WERI-Rb-1 (cell line): Measurements from ENCODE around the gene INKA2.

ENCODE experiments used
- DNase-seq: peaks from one replicate; pipeline ENCODE4 v3.0.0-alpha.2; 2020
- H3K27ac ChIP-seq: fragments of 250-450 bp; sonication (Bioruptor Pico); 2 replicates; pipeline ENCODE4 v1.5.1; 2020; ENCODE audit warnings: mild to moderate bottlenecking, moderate library complexity
- H3K27me3 ChIP-seq: fragments of 250-450 bp; sonication (Bioruptor Pico); 2 replicates; pipeline ENCODE4 v1.5.1; 2021; ENCODE audit warnings: mild to moderate bottlenecking, low read depth, moderate library complexity; ENCODE audit not compliant: insufficient read depth, severe bottlenecking
- H3K36me3 ChIP-seq: fragments of 250-450 bp; sonication (Bioruptor Pico); 2 replicates; pipeline ENCODE4 v1.5.1; 2020; ENCODE audit warnings: mild to moderate bottlenecking, moderate library complexity
- H3K4me3 ChIP-seq: 2 replicates; pipeline ENCODE4 v1.5.1; 2011; ENCODE audit warnings: low read depth, mild to moderate bottlenecking, control low read depth, low read length
- H3K9me3 ChIP-seq: fragments of 250-450 bp; sonication (Bioruptor Pico); 2 replicates; pipeline ENCODE4 v1.5.1; 2021; ENCODE audit warnings: mild to moderate bottlenecking, moderate library complexity; ENCODE audit not compliant: severe bottlenecking
- TF ChIP-seq, protein P1 (sequence below): IDR thresholded peaks from 2 replicates; pipeline ENCODE4 v1.5.1; 2011; ENCODE audit warnings: low read depth, mild to moderate bottlenecking, control low read depth, inconsistent platforms, low read length

The INKA2 gene

DNA sequence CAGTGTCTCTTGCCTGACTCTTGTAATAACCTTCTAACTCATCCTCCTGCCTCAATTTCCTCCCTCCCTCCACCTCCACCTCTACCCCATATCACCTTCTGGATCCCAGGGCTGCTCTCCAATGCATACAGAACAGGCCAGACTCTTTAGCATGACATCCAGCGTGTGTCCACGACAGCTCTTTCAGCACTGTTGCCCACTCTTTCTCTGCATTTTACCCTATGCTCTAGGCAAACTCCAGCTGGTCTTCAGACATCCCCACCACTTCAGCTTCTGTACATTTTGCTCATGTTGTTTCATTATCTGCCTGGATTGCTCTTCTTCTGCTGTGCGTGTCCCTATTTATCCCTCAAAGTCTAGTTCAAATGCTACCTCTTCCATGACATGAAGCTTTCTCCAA, 4.8 kb downstream of the INKA2 start:
- TF ChIP-seq, protein P1, sequence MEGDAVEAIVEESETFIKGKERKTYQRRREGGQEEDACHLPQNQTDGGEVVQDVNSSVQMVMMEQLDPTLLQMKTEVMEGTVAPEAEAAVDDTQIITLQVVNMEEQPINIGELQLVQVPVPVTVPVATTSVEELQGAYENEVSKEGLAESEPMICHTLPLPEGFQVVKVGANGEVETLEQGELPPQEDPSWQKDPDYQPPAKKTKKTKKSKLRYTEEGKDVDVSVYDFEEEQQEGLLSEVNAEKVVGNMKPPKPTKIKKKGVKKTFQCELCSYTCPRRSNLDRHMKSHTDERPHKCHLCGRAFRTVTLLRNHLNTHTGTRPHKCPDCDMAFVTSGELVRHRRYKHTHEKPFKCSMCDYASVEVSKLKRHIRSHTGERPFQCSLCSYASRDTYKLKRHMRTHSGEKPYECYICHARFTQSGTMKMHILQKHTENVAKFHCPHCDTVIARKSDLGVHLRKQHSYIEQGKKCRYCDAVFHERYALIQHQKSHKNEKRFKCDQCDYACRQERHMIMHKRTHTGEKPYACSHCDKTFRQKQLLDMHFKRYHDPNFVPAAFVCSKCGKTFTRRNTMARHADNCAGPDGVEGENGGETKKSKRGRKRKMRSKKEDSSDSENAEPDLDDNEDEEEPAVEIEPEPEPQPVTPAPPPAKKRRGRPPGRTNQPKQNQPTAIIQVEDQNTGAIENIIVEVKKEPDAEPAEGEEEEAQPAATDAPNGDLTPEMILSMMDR = no peak
- DNase-seq = no peak
- Histone ChIP-seq H3K27ac (no peak overlapping the region), H3K4me3 (no peak overlapping the region), H3K27me3 (no peaks in the 10 kb centered on the region), H3K36me3 (peaks cover 27% of the 10 kb centered on the region), H3K9me3 (no peaks in the 10 kb centered on the region)

DNA sequence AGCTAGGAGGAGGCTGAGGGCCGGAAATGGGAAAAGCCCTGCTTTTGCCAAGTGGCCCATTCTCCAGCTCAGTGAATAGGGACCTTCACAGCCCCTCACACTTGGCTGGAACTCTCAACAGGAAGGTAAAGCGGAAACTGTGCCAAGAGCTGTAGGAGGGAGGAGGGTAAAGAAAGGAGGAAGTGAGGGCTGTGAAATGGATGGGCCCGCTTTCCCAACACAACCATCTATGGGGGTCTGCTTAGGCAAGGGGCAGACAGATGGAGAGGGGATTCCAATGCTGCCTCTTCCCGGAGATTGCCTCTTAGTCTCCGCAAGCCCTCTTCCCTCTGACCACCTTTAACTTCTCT, 5.2 kb downstream of the INKA2 start:
- Histone ChIP-seq H3K27me3 (no peaks in the 10 kb centered on the region), H3K36me3 (peaks cover 27% of the 10 kb centered on the region), H3K9me3 (no peaks in the 10 kb centered on the region), H3K4me3 (no peak overlapping the region), H3K27ac (no peak overlapping the region)
- TF ChIP-seq, protein P1 = no peak
- DNase-seq = no peak

DNA sequence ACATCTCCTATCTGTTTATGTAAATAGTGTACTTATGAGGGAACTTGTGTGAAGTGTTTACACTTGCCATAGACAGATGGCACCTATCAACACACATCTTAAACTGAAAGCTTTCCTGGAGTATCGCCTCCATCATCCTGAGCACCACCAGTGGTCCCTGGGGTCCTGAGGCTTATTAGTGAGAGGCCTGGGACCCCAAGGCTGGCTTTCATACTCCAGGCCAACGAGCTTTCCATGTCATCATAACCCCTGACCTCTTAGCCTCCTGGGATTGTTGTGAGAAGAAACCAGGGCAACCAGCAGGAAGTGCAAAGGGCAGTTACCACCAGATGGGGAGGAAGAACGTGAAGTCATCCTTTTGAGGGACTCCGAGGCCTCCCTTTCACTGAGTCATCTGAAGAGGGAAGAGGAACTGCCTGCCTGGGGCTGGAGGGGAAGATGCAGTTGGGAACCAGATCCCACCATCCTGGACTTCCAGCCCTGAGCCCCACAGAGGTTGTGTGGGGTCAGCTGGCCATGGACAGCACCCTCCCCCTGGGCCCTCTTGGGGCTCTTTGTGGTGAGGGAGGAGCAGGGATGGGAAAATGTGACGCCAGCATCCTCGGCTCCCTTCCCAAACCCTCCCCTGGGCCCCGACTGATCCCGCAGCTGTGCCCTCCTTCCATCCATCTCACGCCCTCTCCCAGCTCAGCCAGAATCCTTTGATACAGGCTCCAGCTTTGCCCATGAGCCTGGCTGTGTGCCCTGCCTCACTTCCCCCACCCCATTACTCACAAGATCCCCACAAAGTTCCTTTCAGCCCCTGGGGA, 5.8 kb downstream of the INKA2 start:
- H3K27me3 ChIP-seq = no peaks in the 10 kb centered on the region
- TF ChIP-seq, protein P1 = no peak
- no peaks in the 10 kb centered on the region for H3K9me3 ChIP-seq
- peaks cover 27% of the 10 kb centered on the region for H3K36me3 ChIP-seq
- no peak overlapping the region for H3K27ac ChIP-seq
- no peak overlapping the region for H3K4me3 ChIP-seq
- DNase-seq = no peak

DNA sequence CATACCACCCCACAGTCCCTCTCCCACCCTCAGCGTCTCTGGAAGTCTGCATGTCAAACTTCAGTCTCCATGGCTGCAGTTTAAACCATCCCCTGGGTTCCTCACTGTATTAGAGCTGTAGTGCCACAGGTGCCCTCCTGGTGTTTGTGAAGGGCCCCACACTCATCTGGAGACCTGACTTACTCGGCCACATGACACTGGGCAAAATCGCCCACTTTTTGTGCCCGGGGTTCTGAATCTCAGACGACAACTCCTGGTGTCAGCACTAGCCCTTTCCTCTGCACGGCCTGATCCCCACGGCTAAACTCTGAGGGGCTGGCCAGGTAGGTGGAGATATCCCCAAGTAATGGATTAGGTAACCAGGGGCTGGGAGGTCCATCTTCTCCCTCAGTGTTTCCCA, 6.5 kb downstream of the INKA2 start:
- no peak overlapping the region for H3K27ac ChIP-seq
- no peak for DNase-seq
- no peaks in the 10 kb centered on the region for H3K9me3 ChIP-seq
- TF ChIP-seq, protein P1 = no peak
- H3K27me3 ChIP-seq = no peaks in the 10 kb centered on the region
- no peak overlapping the region for H3K4me3 ChIP-seq
- H3K36me3 ChIP-seq = peaks cover 27% of the 10 kb centered on the region

DNA sequence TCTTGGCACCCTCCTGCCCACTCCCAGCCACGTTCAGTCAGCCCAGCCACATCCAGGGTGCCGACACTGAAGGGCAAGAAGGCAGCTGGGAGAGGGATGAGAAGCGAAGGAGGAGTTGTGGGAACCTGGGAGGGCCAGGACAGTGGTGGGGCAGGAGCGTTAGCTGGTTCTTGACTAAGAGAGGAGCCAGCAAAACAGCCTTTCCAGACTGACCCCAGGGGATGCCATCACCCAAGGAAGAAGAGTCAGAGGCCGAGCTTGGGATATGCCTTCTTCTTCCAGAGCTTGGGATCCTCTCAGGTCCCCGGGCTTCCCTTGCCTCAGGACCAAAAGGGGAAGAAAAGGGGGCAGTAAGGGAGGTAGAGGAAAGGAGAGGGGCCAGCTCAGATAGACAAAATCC, 7.2 kb downstream of the INKA2 start:
- Histone ChIP-seq H3K9me3 (no peaks in the 10 kb centered on the region), H3K27me3 (no peaks in the 10 kb centered on the region), H3K4me3 (no peak overlapping the region), H3K27ac (no peak overlapping the region), H3K36me3 (peaks cover 26% of the 10 kb centered on the region)
- DNase-seq = no peak
- TF ChIP-seq, protein P1 = no peak

DNA sequence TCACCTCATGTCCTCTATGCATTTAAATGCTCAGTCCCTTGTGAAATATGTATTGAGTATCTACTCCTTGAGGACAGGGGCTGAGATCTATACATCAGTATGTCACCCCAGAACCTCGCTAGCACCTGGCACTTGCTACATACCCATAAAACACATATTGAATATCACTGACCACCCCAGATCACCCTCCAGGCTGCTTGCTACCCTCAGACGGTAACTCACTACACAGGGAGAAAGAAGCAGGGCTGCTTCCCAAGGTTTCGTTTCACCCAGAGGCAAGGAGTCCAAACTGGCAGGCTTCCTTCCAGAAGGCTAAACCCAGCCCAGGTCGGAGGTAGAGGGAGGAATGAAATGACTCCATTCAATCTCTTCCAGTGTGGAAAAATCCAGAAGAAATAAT, 8.5 kb downstream of the INKA2 start:
- Histone ChIP-seq H3K27me3 (no peaks in the 10 kb centered on the region), H3K27ac (no peak overlapping the region), H3K4me3 (no peak overlapping the region), H3K36me3 (peaks cover 27% of the 10 kb centered on the region), H3K9me3 (no peaks in the 10 kb centered on the region)
- DNase-seq = no peak
- TF ChIP-seq, protein P1 = no peak
